GM19035 (cell line): ENCODE results near the gene KLRG1.

Source experiments
- ATAC-seq: cut with Tn5 transposase; IDR thresholded peaks from one replicate; pipeline ENCODE4 v1.9.1; 2021; ENCODE audit not compliant: unreplicated experiment

KLRG1 gene

GRCh38 chr12:9040484-9041186 is 51.3 kb downstream of the KLRG1 start:
- ATAC-seq, result no peak

GRCh38 chr12:9041321-9041720 is 52.0 kb downstream of the KLRG1 start:
- no peak for ATAC-seq

GRCh38 chr12:9043766-9044165 is 54.4 kb downstream of the KLRG1 start:
- no peak for ATAC-seq

- ATAC-seq, result no peak
Measured at GRCh38 chr12:9047105-9047504, 57.8 kb downstream of the KLRG1 start.

- no peak for ATAC-seq
Measured at GRCh38 chr12:9048930-9049329, 59.6 kb downstream of the KLRG1 start.

GRCh38 chr12:9049520-9050133 is 60.3 kb downstream of the KLRG1 start:
- ATAC-seq, result no peak

- ATAC-seq, result no peak
Measured at GRCh38 chr12:9050521-9051157, 61.3 kb downstream of the KLRG1 start.

GRCh38 chr12:9051158-9051550 is 61.8 kb downstream of the KLRG1 start:
- no peak for ATAC-seq

- no peak for ATAC-seq
Measured at GRCh38 chr12:9052610-9053009, 63.3 kb downstream of the KLRG1 start.
